Common myeloid progenitor, CD34-positive (primary cell): Measurements from ENCODE around the gene STRIP2.

ENCODE experiments used
- CTCF ChIA-PET: fragments of 350-600 bp; sonication (Branson Sonifier 250); formaldehyde crosslinking; loops from one replicate; lab custom pipeline; 2021; ENCODE audit warnings: antibody characterized with exemption; lab: Charles Lee
- POLR2A ChIA-PET: fragments of 350-600 bp; sonication (Branson Sonifier 250); formaldehyde crosslinking; loops from one replicate; lab custom pipeline; 2021; ENCODE audit warnings: antibody characterized with exemption; lab: Charles Lee
- DNase-seq, 3 donors: peaks; one replicate each; pipeline versions ENCODE4 v3.0.0 to v3.0.0-alpha.2; 2013
- H3K27ac ChIP-seq, 2 experiments: 1 replicate in 1 of 2; 2 replicates in 1 of 2; pipeline ENCODE4 v1.7.0; 2013; ENCODE audit warnings: inconsistent platforms in 2 of 2, low read length in 2 of 2, mild to moderate bottlenecking in 2 of 2, low read depth in 1 of 2, moderate library complexity in 1 of 2; ENCODE audit not compliant: severe bottlenecking in 2 of 2, insufficient read depth in 1 of 2, poor library complexity in 1 of 2
- H3K27me3 ChIP-seq, 5 experiments: replicated peaks in 2 of 5; 1 replicate in 3 of 5; 2 replicates in 2 of 5; pipeline versions ENCODE4 v1.6.1 to v1.7.0; 2013; ENCODE audit warnings: low read length in 4 of 5, mild to moderate bottlenecking in 2 of 5, moderate library complexity in 2 of 5, inconsistent platforms in 1 of 5; ENCODE audit not compliant: insufficient read depth in 5 of 5, control insufficient read depth in 4 of 5
- H3K36me3 ChIP-seq, 4 experiments: 1 replicate in 2 of 4; 2 replicates in 2 of 4; pipeline versions ENCODE4 v1.6.1 to v1.7.0; 2013; ENCODE audit warnings: low read length in 3 of 4, control low read depth in 1 of 4, mild to moderate bottlenecking in 1 of 4; ENCODE audit not compliant: control insufficient read depth in 4 of 4, insufficient read depth in 4 of 4
- H3K4me1 ChIP-seq, 4 experiments: 1 replicate in 3 of 4; 2 replicates in 1 of 4; pipeline versions ENCODE4 v1.6.1 to v1.7.1; 2013; ENCODE audit warnings: low read length in 3 of 4, mild to moderate bottlenecking in 3 of 4, control low read depth in 1 of 4, inconsistent platforms in 1 of 4, moderate library complexity in 1 of 4; ENCODE audit not compliant: control insufficient read depth in 4 of 4, insufficient read depth in 4 of 4; ENCODE audit errors: control extremely low read depth in 1 of 4
- H3K4me3 ChIP-seq, 7 experiments: 1 replicate in 4 of 7; 2 replicates in 3 of 7; pipeline versions ENCODE4 v1.5.1 to v1.7.0; 2013; ENCODE audit warnings: mild to moderate bottlenecking in 7 of 7, low read length in 6 of 7, moderate library complexity in 6 of 7, inconsistent platforms in 2 of 7, low read depth in 2 of 7, control low read depth in 1 of 7; ENCODE audit not compliant: insufficient read depth in 4 of 7, control insufficient read depth in 1 of 7; ENCODE audit errors: extremely low read depth in 1 of 7
- H3K9me3 ChIP-seq, 5 experiments: 1 replicate in 4 of 5; 2 replicates in 1 of 5; pipeline versions ENCODE4 v1.6.1 to v1.7.1; 2013; ENCODE audit warnings: low read length in 4 of 5, mild to moderate bottlenecking in 2 of 5, inconsistent platforms in 1 of 5, low read depth in 1 of 5, moderate library complexity in 1 of 5; ENCODE audit not compliant: control insufficient read depth in 4 of 5, insufficient read depth in 2 of 5; ENCODE audit errors: control extremely low read depth in 1 of 5
- whole genome bisulfite sequencing: methylation state at CpG from one replicate; pipeline ENCODE4 v1.1.5; 2013; ENCODE audit not compliant: insufficient coverage; 5-methylcytosine and 5-hydroxymethylcytosine counted together

STRIP2 gene

GRCh38 chr7:129452589-129453231 is 18.5 kb downstream of the STRIP2 start:
- POLR2A ChIA-PET = no interaction called here
- Histone ChIP-seq H3K27me3 (no peaks in the 10 kb centered on the region), H3K36me3 (peaks cover 0 to 4% (median 0%) of the 10 kb centered on the region in 4 experiments), H3K27ac (no peak overlapping the region), H3K9me3 (peaks cover 0 to 12% (median 3%) of the 10 kb centered on the region in 5 experiments), H3K4me1 (no peaks in the 10 kb centered on the region), H3K4me3 (no peak overlapping the region)
- CTCF ChIA-PET = interaction anchor here (0.7 to 2.5 kb wide), 5 partner anchors 11 to 258 kb away, joined by 3 to 14 read pairs (median 3); no protein-coding TSS in a partner anchor
- WGBS = 95% methylated on average over 2 of the region's 2 CpGs
- DNase-seq = no peak

- H3K9me3 ChIP-seq = peaks cover 0 to 8% (median 3%) of the 10 kb centered on the region in 5 experiments
- no peaks in the 10 kb centered on the region for H3K27me3 ChIP-seq
- WGBS = no CpG with 5 or more reads among the region's 1 CpG
- DNase-seq = no peak
- H3K4me3 ChIP-seq = no peak overlapping the region
- H3K4me1 ChIP-seq = no peaks in the 10 kb centered on the region
- H3K36me3 ChIP-seq = peaks cover 0 to 8% (median 0%) of the 10 kb centered on the region in 4 experiments
- H3K27ac ChIP-seq = no peak overlapping the region
- CTCF ChIA-PET = interaction anchor here (0.8 to 1.5 kb wide), 2 partner anchors 77 to 235 kb away, joined by 3 to 4 read pairs; no protein-coding TSS in a partner anchor
- POLR2A ChIA-PET = no interaction called here
These were observed 19.4 kb downstream of the STRIP2 start for GRCh38 chr7:129453510-129454248.

GRCh38 chr7:129454249-129454551 is 20.0 kb downstream of the STRIP2 start:
- POLR2A ChIA-PET = no interaction called here

GRCh38 chr7:129456421-129456820 is 22.2 kb downstream of the STRIP2 start:
- 94% methylated on average over 4 of the region's 10 CpGs for WGBS
- Histone ChIP-seq H3K4me3 (no peak overlapping the region), H3K27ac (no peak overlapping the region), H3K9me3 (no peaks in the 10 kb centered on the region), H3K36me3 (peaks cover 0 to 10% (median 0%) of the 10 kb centered on the region in 4 experiments), H3K27me3 (no peaks in the 10 kb centered on the region), H3K4me1 (no peaks in the 10 kb centered on the region)
- no peak for DNase-seq
- ChIA-PET POLR2A (no interaction called here), CTCF (no interaction called here)

More at GRCh38 chr7:129454249-129454551, 20.0 kb downstream of the STRIP2 start:
- DNase-seq = no peak
- Histone ChIP-seq H3K36me3 (peaks cover 0 to 8% (median 0%) of the 10 kb centered on the region in 4 experiments), H3K27ac (no peak overlapping the region), H3K9me3 (peaks cover 0 to 3% (median 0%) of the 10 kb centered on the region in 5 experiments), H3K27me3 (no peaks in the 10 kb centered on the region), H3K4me3 (no peak overlapping the region), H3K4me1 (no peaks in the 10 kb centered on the region)
- CTCF ChIA-PET = no interaction called here
- whole genome bisulfite sequencing = 92% methylated on average over 4 of the region's 4 CpGs

- Histone ChIP-seq H3K9me3 (no peaks in the 10 kb centered on the region), H3K4me1 (no peaks in the 10 kb centered on the region), H3K27me3 (no peaks in the 10 kb centered on the region), H3K36me3 (peaks cover 0 to 10% (median 0%) of the 10 kb centered on the region in 4 experiments), H3K4me3 (no peak overlapping the region), H3K27ac (no peak overlapping the region)
- ChIA-PET CTCF (no interaction called here), POLR2A (no interaction called here)
- DNase-seq = no peak
- WGBS = 92% methylated on average over 1 of the region's 3 CpGs
These were observed 22.9 kb downstream of the STRIP2 start for GRCh38 chr7:129457101-129457500.

GRCh38 chr7:129458171-129458570 is 23.9 kb downstream of the STRIP2 start:
- peaks cover 0 to 10% (median 0%) of the 10 kb centered on the region in 4 experiments for H3K36me3 ChIP-seq
- DNase-seq = no peak
- H3K9me3 ChIP-seq = no peaks in the 10 kb centered on the region
- POLR2A ChIA-PET = no interaction called here
- CTCF ChIA-PET = interaction anchor here (1.6 kb wide), 1 partner anchor 13 kb away, joined by 4 read pairs; no protein-coding TSS in a partner anchor
- no peak overlapping the region for H3K4me3 ChIP-seq
- WGBS = 100% methylated on average over 4 of the region's 5 CpGs
- no peaks in the 10 kb centered on the region for H3K4me1 ChIP-seq
- H3K27ac ChIP-seq = no peak overlapping the region
- H3K27me3 ChIP-seq = no peaks in the 10 kb centered on the region

GRCh38 chr7:129461809-129462208 is 27.6 kb downstream of the STRIP2 start:
- ChIA-PET CTCF (interaction anchor here (1.4 to 1.6 kb wide), 2 partner anchors 9 to 94 kb away, joined by 5 to 7 read pairs; no protein-coding TSS in a partner anchor), POLR2A (no interaction called here)
- Histone ChIP-seq H3K9me3 (no peaks in the 10 kb centered on the region), H3K4me3 (no peak overlapping the region), H3K36me3 (peaks cover 0 to 6% (median 0%) of the 10 kb centered on the region in 4 experiments), H3K27me3 (no peaks in the 10 kb centered on the region), H3K4me1 (no peaks in the 10 kb centered on the region), H3K27ac (no peak overlapping the region)
- WGBS = 87% methylated on average over 2 of the region's 2 CpGs
- no peak for DNase-seq
